Activated CD8-positive, alpha-beta T cell treated with anti-CD3 and anti-CD28 coated beads for 36 hours (primary cell): Measurements from ENCODE around the gene ZBTB12. TPM values are rescaled to one million over a fixed set of nuclear protein-coding genes. Genes with fewer than 3 reads are reported as not detected.
"Not testable (repeated sequence)": the region's sequence is repeated elsewhere in the genome, so short reads cannot be mapped to it uniquely, and the experiment has no call there.

Experiments
- ATAC-seq: fragments of 200-7000 bp; cut with Tn5 transposase; one replicate; pipeline ENCODE4 v1.10.0; 2021; ENCODE audit warnings: mild to moderate bottlenecking, moderate library complexity
- CTCF ChIA-PET: fragments of 350-600 bp; sonication (Branson Sonifier 250); formaldehyde crosslinking; loops from one replicate; lab custom pipeline; 2021; ENCODE audit warnings: antibody characterized with exemption; lab: Charles Lee
- POLR2A ChIA-PET: fragments of 350-600 bp; sonication (Branson Sonifier 250); formaldehyde crosslinking; loops from one replicate; lab custom pipeline; 2021; ENCODE audit warnings: antibody characterized with exemption; lab: Charles Lee
- DNase-seq: peaks from one replicate; pipeline ENCODE4 v3.0.0-alpha.2; 2020
- H3K27ac Mint-ChIP-seq: one replicate; pipeline ENCODE4 v1.8.0; 2021; ENCODE audit warnings: mild to moderate bottlenecking, mixed read lengths
- H3K27me3 Mint-ChIP-seq: one replicate; pipeline ENCODE4 v1.8.0; 2021; ENCODE audit warnings: mixed read lengths
- H3K36me3 Mint-ChIP-seq: one replicate; pipeline ENCODE4 v1.8.0; 2021; ENCODE audit warnings: low read depth, mixed read lengths
- H3K4me1 Mint-ChIP-seq: one replicate; pipeline ENCODE4 v1.8.0; 2021; ENCODE audit warnings: low read depth, mixed read lengths
- H3K4me3 Mint-ChIP-seq: one replicate; pipeline ENCODE4 v1.8.0; 2021; ENCODE audit warnings: mild to moderate bottlenecking, moderate library complexity, mixed read lengths
- H3K9me3 Mint-ChIP-seq: one replicate; pipeline ENCODE4 v1.8.0; 2021; ENCODE audit warnings: mixed read lengths
- CTCF ChIP-seq: fragments of 200-600 bp; IDR thresholded peaks from one replicate; pipeline ENCODE4 v1.8.0; 2022; ENCODE audit warnings: antibody characterized with exemption, mild to moderate bottlenecking
- intact Hi-C: fragments of 100-400 bp; cut with micrococcal nuclease; formaldehyde crosslinking; loops from one replicate; pipeline ENCODE4 v1.10.0; 2022
- total RNA-seq, 2 experiments: library from RNA; stranded (reverse); gene quantifications; one replicate each; pipeline ENCODE4 v1.2.3, GENCODE V29; 2021

The ZBTB12 gene
- total RNA-seq, 2 experiments from 2014 or later: 1.8 to 2.1 TPM

GRCh38 chr6:31918069-31918720, 16.3 kb upstream of the ZBTB12 start:
- no peak overlapping the region for H3K4me3 Mint-ChIP-seq
- ATAC-seq (no peak), DNase-seq (no peak)
- peaks cover 4% of the 10 kb centered on the region for H3K27me3 Mint-ChIP-seq
- POLR2A ChIA-PET: interaction anchor here (0.6 to 1.2 kb wide), 2 partner anchors 10 to 141 kb away, joined by 3 read pairs; partner anchors contain the start of gene VWA7
- H3K4me1 Mint-ChIP-seq: no peaks in the 10 kb centered on the region
- no peak for TF ChIP-seq CTCF
- no peaks in the 10 kb centered on the region for H3K36me3 Mint-ChIP-seq
- H3K27ac Mint-ChIP-seq: no peak overlapping the region
- H3K9me3 Mint-ChIP-seq: no peaks in the 10 kb centered on the region
- CTCF ChIA-PET: interaction anchor here (1.1 to 1.2 kb wide), 2 partner anchors 20 to 34 kb away, joined by 3 to 5 read pairs; no protein-coding TSS in a partner anchor
- intact Hi-C loops: no loop called here

GRCh38 chr6:31915756-31916155, 13.9 kb upstream of the ZBTB12 start:
- Mint-ChIP-seq H3K27me3 (peaks cover 4% of the 10 kb centered on the region), H3K9me3 (no peaks in the 10 kb centered on the region), H3K36me3 (no peaks in the 10 kb centered on the region), H3K4me1 (peaks cover 8% of the 10 kb centered on the region), H3K4me3 (no peak overlapping the region), H3K27ac (no peak overlapping the region)
- POLR2A ChIA-PET: no interaction called here
- ATAC-seq: no peak
- DNase-seq: no peak
- TF ChIP-seq CTCF: no peak
- intact Hi-C loops: no loop called here
- CTCF ChIA-PET: interaction anchor here (1.1 kb wide), 1 partner anchor 12 kb away, joined by 3 read pairs; no protein-coding TSS in a partner anchor

GRCh38 chr6:31915351-31915750, 13.5 kb upstream of the ZBTB12 start:
- intact Hi-C loops: no loop called here
- ChIA-PET POLR2A (no interaction called here), CTCF (interaction anchor here (1.1 kb wide), 1 partner anchor 11 kb away, joined by 3 read pairs; no protein-coding TSS in a partner anchor)
- ATAC-seq: no peak
- no peak for DNase-seq
- no peak overlapping the region for H3K27ac Mint-ChIP-seq
- H3K9me3 Mint-ChIP-seq: no peaks in the 10 kb centered on the region
- no peak overlapping the region for H3K4me3 Mint-ChIP-seq
- H3K27me3 Mint-ChIP-seq: peaks cover 6% of the 10 kb centered on the region
- peaks cover 10% of the 10 kb centered on the region for H3K4me1 Mint-ChIP-seq
- no peaks in the 10 kb centered on the region for H3K36me3 Mint-ChIP-seq
- TF ChIP-seq CTCF: no peak

GRCh38 chr6:31911826-31912585, 10.1 kb upstream of the ZBTB12 start:
- Mint-ChIP-seq H3K4me3 (no peak overlapping the region), H3K27ac (no peak overlapping the region), H3K9me3 (no peaks in the 10 kb centered on the region), H3K36me3 (no peaks in the 10 kb centered on the region), H3K4me1 (peaks cover 19% of the 10 kb centered on the region), H3K27me3 (peaks cover 11% of the 10 kb centered on the region)
- TF ChIP-seq CTCF: no peak
- no peak for ATAC-seq
- no peak for DNase-seq
- intact Hi-C loops: no loop called here
- CTCF ChIA-PET: no interaction called here
- POLR2A ChIA-PET: no interaction called here

- H3K9me3 Mint-ChIP-seq, H3K36me3 Mint-ChIP-seq, H3K4me3 Mint-ChIP-seq, H3K27me3 Mint-ChIP-seq, intact Hi-C loops, H3K27ac Mint-ChIP-seq, DNase-seq, ATAC-seq: not testable (repeated sequence)
- ChIA-PET CTCF (interaction anchor here (1.6 kb wide), 1 partner anchor 22 kb away, joined by 3 read pairs; no protein-coding TSS in a partner anchor), POLR2A (interaction anchor here (0.6 kb wide), 1 partner anchor 334 kb away, joined by 4 read pairs; no protein-coding TSS in a partner anchor)
- peaks cover 19% of the 10 kb centered on the region for H3K4me1 Mint-ChIP-seq
Measured at GRCh38 chr6:31909298-31909697, 7.4 kb upstream of the ZBTB12 start.
